HEK293T (cell line): ENCODE measurements around the gene COL27A1.

Experiments used
- CTCF ChIA-PET: fragments of 350-600 bp; formaldehyde crosslinking; extraction: SDS; loops from one replicate; lab custom pipeline; 2021; ENCODE audit warnings: antibody characterized with exemption, inconsistent platforms; lab: Yijun Ruan, JAX
- POLR2A ChIA-PET: fragments of 350-600 bp; formaldehyde crosslinking; extraction: SDS; loops from one replicate; lab custom pipeline; 2020; ENCODE audit warnings: antibody characterized with exemption, inconsistent platforms; lab: Yijun Ruan, JAX
- DNase-seq: peaks from one replicate; pipeline ENCODE4 v3.0.0; 2012; ENCODE audit warnings: mixed read lengths; ENCODE audit errors: extremely low spot score
- ARNT ChIP-seq: fragments of 450-650 bp; IDR thresholded peaks from 2 replicates; pipeline ENCODE4 v1.6.1; 2017; ENCODE audit warnings: mild to moderate bottlenecking
- BHLHE40 ChIP-seq: fragments of 450-650 bp; IDR thresholded peaks from 2 replicates; pipeline ENCODE4 v1.6.1; 2016; ENCODE audit warnings: mild to moderate bottlenecking, moderate library complexity, borderline replicate concordance
- CTBP1 ChIP-seq: fragments of 450-650 bp; IDR thresholded peaks from 2 replicates; pipeline ENCODE4 v1.6.1; 2016; ENCODE audit warnings: borderline replicate concordance
- ELF4 ChIP-seq: fragments of 450-650 bp; IDR thresholded peaks from 2 replicates; pipeline ENCODE4 v1.6.1; 2017; ENCODE audit warnings: antibody characterized with exemption
- FOXA1 ChIP-seq: fragments of 450-650 bp; IDR thresholded peaks from 2 replicates; pipeline ENCODE4 v1.6.1; 2016; ENCODE audit warnings: mild to moderate bottlenecking
- FOXK2 ChIP-seq: fragments of 450-650 bp; IDR thresholded peaks from 2 replicates; pipeline ENCODE4 v1.6.1; 2016; ENCODE audit warnings: mild to moderate bottlenecking
- FOXM1 ChIP-seq: fragments of 450-650 bp; IDR thresholded peaks from 2 replicates; pipeline ENCODE4 v1.6.1; 2017; ENCODE audit warnings: mild to moderate bottlenecking, borderline replicate concordance
- HDGF ChIP-seq: fragments of 450-650 bp; IDR thresholded peaks from 2 replicates; pipeline ENCODE4 v1.6.1; 2017; ENCODE audit warnings: antibody characterized with exemption, borderline replicate concordance
- L3MBTL2 ChIP-seq: fragments of 450-650 bp; conservative IDR thresholded peaks from 2 replicates; pipeline ENCODE4 v1.6.1; 2016; ENCODE audit warnings: mild to moderate bottlenecking
- LEF1 ChIP-seq: fragments of 450-650 bp; IDR thresholded peaks from 2 replicates; pipeline ENCODE4 v1.6.1; 2017; ENCODE audit warnings: mild to moderate bottlenecking, borderline replicate concordance
- NFRKB ChIP-seq: fragments of 450-650 bp; IDR thresholded peaks from 2 replicates; pipeline ENCODE4 v1.6.1; 2016; ENCODE audit warnings: mild to moderate bottlenecking, moderate library complexity
- PKNOX1 ChIP-seq: fragments of 450-650 bp; IDR thresholded peaks from 2 replicates; pipeline ENCODE4 v1.6.1; 2016
- SP1 ChIP-seq: fragments of 450-650 bp; IDR thresholded peaks from 2 replicates; pipeline ENCODE4 v1.6.1; 2017
- SUZ12 ChIP-seq: fragments of 450-650 bp; IDR thresholded peaks from 2 replicates; pipeline ENCODE4 v1.6.1; 2016; ENCODE audit warnings: mild to moderate bottlenecking
- TARDBP ChIP-seq: fragments of 450-650 bp; IDR thresholded peaks from 2 replicates; pipeline ENCODE4 v1.6.1; 2016
- ZNF384 ChIP-seq: fragments of 450-650 bp; IDR thresholded peaks from 2 replicates; pipeline ENCODE4 v1.6.1; 2016

COL27A1 gene

GRCh38 chr9:114110180-114110579 lies 45.2 kb upstream of the COL27A1 start:
- CTCF ChIA-PET = interaction anchor here (0.7 to 3.7 kb wide), 2 partner anchors 153 to 180 kb away, joined by 3 to 37 read pairs; no protein-coding TSS in a partner anchor
- TF ChIP-seq FOXK2 = no peak
- POLR2A ChIA-PET = no interaction called here
- DNase-seq = no peak

- DNase-seq = no peak
- no peak for TF ChIP-seq FOXA1
- TF ChIP-seq FOXM1 = no peak
- TF ChIP-seq HDGF = no peak
- TF ChIP-seq LEF1 = no peak
- no peak for TF ChIP-seq PKNOX1
- TF ChIP-seq ELF4 = no peak
- no peak for TF ChIP-seq L3MBTL2
- no peak for TF ChIP-seq CTBP1
- TF ChIP-seq TARDBP = no peak
- no peak for TF ChIP-seq ZNF384
- TF ChIP-seq SUZ12 = no peak
- no peak for TF ChIP-seq SP1
- TF ChIP-seq ARNT = no peak
- no peak for TF ChIP-seq NFRKB
- no peak for TF ChIP-seq BHLHE40
- no peak for TF ChIP-seq FOXK2
- CTCF ChIA-PET = interaction anchor here (1.5 to 2.1 kb wide), 2 partner anchors 18 to 179 kb away, joined by 3 to 7 read pairs; no protein-coding TSS in a partner anchor
- POLR2A ChIA-PET = no interaction called here
Observed at GRCh38 chr9:114112325-114112724, 43.0 kb upstream of the COL27A1 start.

- ChIA-PET POLR2A (no interaction called here), CTCF (interaction anchor here (1.5 to 2.1 kb wide), 2 partner anchors 19 to 178 kb away, joined by 3 to 7 read pairs; no protein-coding TSS in a partner anchor)
- DNase-seq = no peak
- TF ChIP-seq FOXA1 (no peak), SP1 (no peak), PKNOX1 (no peak), NFRKB (no peak), LEF1 (no peak), SUZ12 (no peak), CTBP1 (no peak), ARNT (no peak), TARDBP (no peak), FOXM1 (no peak), ZNF384 (no peak), L3MBTL2 (no peak), HDGF (no peak), BHLHE40 (no peak)
Observed at GRCh38 chr9:114112778-114113584, 42.4 kb upstream of the COL27A1 start.

GRCh38 chr9:114114364-114114763 lies 41.0 kb upstream of the COL27A1 start:
- POLR2A ChIA-PET = no interaction called here
- TF ChIP-seq L3MBTL2 = no peak
- CTCF ChIA-PET = interaction anchor here (0.6 to 0.7 kb wide), 2 partner anchors 117 to 172 kb away, joined by 3 to 5 read pairs; no protein-coding TSS in a partner anchor
- DNase-seq = no peak

- TF ChIP-seq ZNF384 = no peak
- TF ChIP-seq TARDBP = no peak
- TF ChIP-seq PKNOX1 = no peak
- TF ChIP-seq LEF1 = no peak
- no peak for TF ChIP-seq FOXM1
- TF ChIP-seq L3MBTL2 = no peak
- no peak for TF ChIP-seq FOXK2
- TF ChIP-seq SP1 = no peak
- no peak for TF ChIP-seq ELF4
- TF ChIP-seq SUZ12 = no peak
- TF ChIP-seq BHLHE40 = no peak
- TF ChIP-seq NFRKB = no peak
- TF ChIP-seq FOXA1 = no peak
- no peak for TF ChIP-seq CTBP1
- POLR2A ChIA-PET = no interaction called here
- no peak for DNase-seq
- CTCF ChIA-PET = no interaction called here
Observed at GRCh38 chr9:114115654-114116125, 39.6 kb upstream of the COL27A1 start.

GRCh38 chr9:114116126-114116747 lies 39.1 kb upstream of the COL27A1 start:
- no peak for TF ChIP-seq ZNF384
- no peak for TF ChIP-seq HDGF
- no peak for TF ChIP-seq FOXM1
- TF ChIP-seq TARDBP = no peak
- TF ChIP-seq CTBP1 = no peak
- TF ChIP-seq ELF4 = no peak
- TF ChIP-seq BHLHE40 = no peak
- TF ChIP-seq SUZ12 = no peak
- no peak for TF ChIP-seq ARNT
- no peak for TF ChIP-seq LEF1
- TF ChIP-seq FOXK2 = no peak
- ChIA-PET POLR2A (no interaction called here), CTCF (interaction anchor here (0.8 to 1.0 kb wide), 2 partner anchors 8 to 145 kb away, joined by 3 read pairs; no protein-coding TSS in a partner anchor)
- DNase-seq = no peak
